Measurements from ENCODE around the gene NXN.
A peak's percentile ranks its signal among the peaks of the same experiment; 100 is the strongest.
"Not testable (repeated sequence)": the region's sequence is repeated elsewhere in the genome, so short reads cannot be mapped to it uniquely, and the experiment has no call there.

The NXN gene

DNA sequence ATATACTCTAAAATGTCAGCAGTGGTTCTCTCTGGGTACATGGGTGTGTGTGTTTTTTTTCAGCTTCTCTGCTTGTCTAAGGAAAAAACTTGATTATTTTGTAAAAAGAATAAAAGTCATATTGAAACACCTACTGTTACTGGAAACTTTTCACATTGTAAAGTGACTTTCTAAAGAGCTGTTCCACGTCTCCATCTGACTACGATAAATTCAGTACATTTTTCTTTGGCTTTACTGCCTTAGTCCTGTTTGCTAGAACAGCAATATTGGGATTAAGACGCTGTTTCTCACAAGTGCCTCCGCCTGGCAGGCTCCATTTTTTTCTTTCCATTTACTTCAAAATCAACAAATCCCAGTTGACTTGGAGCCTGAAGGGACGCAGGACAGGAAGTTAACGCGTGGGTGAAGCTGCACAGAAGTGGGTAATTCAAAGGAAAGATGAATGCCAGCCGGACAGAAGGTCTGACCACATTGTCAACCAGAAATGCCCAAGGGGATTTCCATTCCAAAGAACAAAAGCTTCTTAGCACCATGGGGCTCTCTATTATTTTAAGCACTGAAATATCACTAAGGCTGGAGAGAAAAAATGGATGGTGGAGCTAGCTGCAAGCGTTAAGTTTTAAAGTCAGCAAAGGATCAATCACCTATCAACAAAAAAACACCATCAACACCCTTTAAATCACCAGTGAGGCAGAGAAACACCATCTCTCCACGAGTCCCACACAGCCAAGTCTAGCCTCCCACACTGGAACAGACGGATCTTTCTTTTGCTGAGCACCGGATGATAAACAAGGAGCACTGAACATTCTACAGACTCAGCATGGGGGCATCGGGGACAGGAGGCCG, 205.9 kb downstream of the NXN start:
- DNase-seq (ENCODE audit: low read depth, low spot score), result no peak
- H3K4me3 ChIP-seq (ENCODE audit: low read length), result no peak overlapping the region

GRCh38 chr17:773016-773415, 206.6 kb downstream of the NXN start:
- DNase-seq (ENCODE audit: low read depth, low spot score), result no peak
- no peak overlapping the region for H3K4me3 ChIP-seq (ENCODE audit: low read length)

DNA sequence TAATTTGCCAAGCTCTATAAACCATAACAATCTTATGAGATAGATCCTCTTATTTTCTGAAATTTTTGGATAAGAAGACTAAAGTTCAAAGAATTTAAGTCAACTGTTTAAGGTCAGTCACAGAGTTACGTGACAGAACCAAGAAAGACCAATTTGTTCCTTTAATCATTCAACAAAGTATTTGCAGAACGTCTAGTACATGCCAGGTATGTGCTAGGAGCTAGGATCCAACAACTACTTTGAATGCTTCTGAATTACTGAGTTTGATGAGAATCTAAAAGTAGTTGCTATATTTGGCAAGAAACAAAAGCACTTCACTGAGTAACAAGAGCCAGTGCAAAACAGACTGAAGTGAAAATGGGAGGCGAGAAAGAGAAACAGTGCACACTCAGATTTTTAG, 212.5 kb downstream of the NXN start:
- no peak overlapping the region for H3K4me3 ChIP-seq (ENCODE audit: low read length)
- no peak for DNase-seq (ENCODE audit: low read depth, low spot score)

- H3K4me3 ChIP-seq (ENCODE audit: low read length), result no peak overlapping the region
- DNase-seq (ENCODE audit: low read depth, low spot score), result no peak
Measured at GRCh38 chr17:760371-760770, 219.2 kb downstream of the NXN start.

DNA sequence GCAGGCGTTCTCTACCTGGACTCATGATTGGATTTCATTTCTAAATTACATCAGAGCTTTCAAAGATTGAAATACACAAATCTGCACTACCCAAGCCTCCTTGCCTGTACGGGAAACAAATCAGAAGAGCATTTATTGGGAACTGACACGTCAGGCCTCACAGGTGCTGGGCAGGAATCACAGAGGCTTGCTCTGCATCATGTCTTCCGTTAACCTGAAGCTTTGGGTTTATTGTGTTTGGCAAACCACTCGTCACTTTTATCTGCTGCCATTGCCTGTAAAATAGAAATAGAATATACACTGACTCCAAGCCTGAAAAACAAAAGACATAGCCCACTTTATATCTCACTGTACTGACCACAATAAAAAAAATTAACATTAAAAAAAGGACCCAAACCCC, 219.6 kb downstream of the NXN start:
- H3K4me3 ChIP-seq (ENCODE audit: low read length), result no peak overlapping the region
- no peak for DNase-seq (ENCODE audit: low read depth, low spot score)

DNA sequence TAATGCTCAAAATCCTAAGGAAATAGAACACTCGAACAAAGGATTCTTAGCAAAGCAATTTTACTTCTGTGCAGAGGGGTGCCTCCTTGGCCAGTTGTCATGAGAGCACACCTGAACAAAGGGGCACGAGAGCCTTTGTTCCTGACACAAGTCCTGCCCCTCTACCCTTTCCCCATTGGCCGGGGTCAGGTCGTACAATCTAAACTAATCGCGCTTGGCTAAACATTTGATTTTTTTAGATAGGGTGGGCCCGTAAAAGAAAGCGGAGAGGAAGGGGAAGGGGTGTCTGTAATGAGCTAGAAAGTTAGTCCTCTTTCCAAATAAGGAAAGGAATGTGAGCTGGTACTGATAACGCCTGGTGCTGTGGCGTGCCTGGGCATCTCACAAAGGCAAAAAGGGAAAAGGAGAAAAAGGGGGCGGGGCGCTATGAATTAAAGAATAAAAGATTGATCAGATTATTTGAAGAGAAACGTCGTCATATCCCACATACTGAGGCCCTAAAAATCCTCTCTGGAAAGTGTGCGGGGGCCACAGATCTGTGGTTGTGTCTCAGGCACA, 223.5 kb downstream of the NXN start:
- not testable (repeated sequence) for DNase-seq (ENCODE audit: low read depth, low spot score)

GRCh38 chr17:755319-755961, 224.1 kb downstream of the NXN start:
- DNase-seq (ENCODE audit: low read depth, low spot score); H3K4me3 ChIP-seq (ENCODE audit: low read length): not testable (repeated sequence)

More for the DNA sequence above, 223.5 kb downstream of the NXN start:
- not testable (repeated sequence) for H3K4me3 ChIP-seq (ENCODE audit: low read length)

DNA sequence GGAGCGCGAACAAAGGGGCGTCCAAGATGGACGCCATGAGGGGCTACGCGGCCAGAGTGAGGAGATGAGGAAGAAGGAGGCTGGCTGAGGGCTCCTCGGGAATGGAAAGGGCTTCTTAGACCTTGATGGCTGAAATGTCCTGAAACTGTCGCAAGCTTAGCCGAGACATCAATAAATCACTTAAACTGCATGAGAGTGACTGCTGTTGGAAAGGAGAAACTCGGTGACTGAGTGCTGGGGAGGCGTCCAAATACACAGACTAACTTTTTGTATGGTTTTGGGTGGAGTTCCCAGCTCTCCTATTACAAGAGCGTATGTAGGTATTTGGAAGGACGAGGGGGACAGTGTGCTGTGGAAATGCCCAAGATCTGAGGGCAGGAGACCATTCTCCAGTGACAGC, 226.2 kb downstream of the NXN start:
- H3K4me3 ChIP-seq (ENCODE audit: low read length), result no peak overlapping the region
- DNase-seq (ENCODE audit: low read depth, low spot score), result no peak

GRCh38 chr17:752620-753219, 226.9 kb downstream of the NXN start:
- H3K4me3 ChIP-seq (ENCODE audit: low read length), result peak overlapping the region; percentile 91
- no peak for DNase-seq (ENCODE audit: low read depth, low spot score)

DNA sequence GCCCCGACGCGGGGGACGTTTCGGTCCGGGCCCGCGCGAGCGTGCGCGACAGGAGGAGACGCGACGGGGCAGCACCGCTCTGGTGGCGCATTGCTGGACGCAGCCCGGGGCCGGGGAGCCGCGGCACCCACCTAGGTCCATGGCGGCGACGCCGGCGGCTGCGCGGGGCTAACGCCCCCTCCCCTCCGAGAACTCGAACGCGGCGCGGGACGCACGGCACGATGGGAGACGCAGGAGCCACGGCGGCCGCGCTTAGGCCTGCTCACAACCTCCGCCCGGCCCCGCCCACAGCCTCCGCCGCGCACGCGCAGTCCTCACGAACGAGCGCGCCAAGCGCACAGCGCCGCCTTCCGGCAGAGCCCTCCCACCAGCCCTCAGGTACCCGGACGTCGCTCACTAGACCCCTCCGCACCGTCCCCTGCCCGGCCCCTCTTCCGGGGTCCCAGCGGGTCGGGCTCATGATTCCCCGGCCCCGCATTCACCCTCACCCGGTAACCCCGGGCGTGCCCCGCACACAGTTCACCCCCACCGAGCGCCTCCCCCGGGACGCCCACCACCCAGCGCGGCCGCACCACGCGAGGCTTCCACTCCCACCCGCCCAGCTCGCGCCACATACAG, 227.5 kb downstream of the NXN start, which contains the start of gene GEMIN4:
Gene GEMIN4 (minus strand): TSS at position 263 of the 618 bp plus-strand sequence. CDS start 122 bp downstream, at position 141.
- H3K4me3 ChIP-seq (ENCODE audit: low read length), result peak within 1 kb of the TSS; percentile 91
- DNase-seq (ENCODE audit: low read depth, low spot score), result peak; percentile 87

GRCh38 chr17:751269-752001, 228.1 kb downstream of the NXN start:
- no peak for DNase-seq (ENCODE audit: low read depth, low spot score)

GRCh38 chr17:750431-751037, 229.0 kb downstream of the NXN start:
- peak overlapping the region; percentile 91 for H3K4me3 ChIP-seq (ENCODE audit: low read length)
- no peak for DNase-seq (ENCODE audit: low read depth, low spot score)

More at GRCh38 chr17:751269-752001, 228.1 kb downstream of the NXN start:
- H3K4me3 ChIP-seq (ENCODE audit: low read length), result peak overlapping the region; percentile 91

- DNase-seq (ENCODE audit: low read depth, low spot score); H3K4me3 ChIP-seq (ENCODE audit: low read length): not testable (repeated sequence)
Measured at GRCh38 chr17:749359-749758, 230.2 kb downstream of the NXN start.
